WTC11 (cell line): ENCODE data around the gene CCSER1. TPM values are rescaled to one million over a fixed set of nuclear protein-coding genes. Genes with fewer than 3 reads are reported as not detected.

Experiments used
- ATAC-seq: fragments of 200-7000 bp; cut with Tn5 transposase; 2 replicates; pipeline ENCODE4 v1.10.0; 2021; ENCODE audit warnings: mild to moderate bottlenecking, moderate library complexity
- CTCF ChIA-PET: fragments of 300-600 bp; sonication (Branson Sonifier 250); formaldehyde crosslinking; loops from one replicate; lab custom pipeline; 2021; ENCODE audit warnings: antibody characterized with exemption; lab: Charles Lee
- POLR2A ChIA-PET: fragments of 350-600 bp; sonication (Branson Sonifier 250); formaldehyde crosslinking; loops from one replicate; lab custom pipeline; 2021; ENCODE audit warnings: antibody characterized with exemption; lab: Charles Lee
- DNase-seq: peaks from one replicate; pipeline ENCODE4 v3.0.0; 2021; ENCODE audit warnings: low spot score
- H3K27ac Mint-ChIP-seq: 2 replicates; pipeline ENCODE4 v1.8.0; 2021; ENCODE audit warnings: mixed read lengths
- H3K27me3 Mint-ChIP-seq: 2 replicates; pipeline ENCODE4 v1.8.0; 2021; ENCODE audit warnings: low read depth, mild to moderate bottlenecking, moderate library complexity, mixed read lengths
- H3K36me3 Mint-ChIP-seq: 2 replicates; pipeline ENCODE4 v1.8.0; 2021; ENCODE audit warnings: mixed read lengths
- H3K4me1 Mint-ChIP-seq: 2 replicates; pipeline ENCODE4 v1.8.0; 2022; ENCODE audit warnings: mixed read lengths
- H3K4me3 Mint-ChIP-seq: 2 replicates; pipeline ENCODE4 v1.8.0; 2021; ENCODE audit warnings: mild to moderate bottlenecking, moderate library complexity, mixed read lengths
- H3K9me3 Mint-ChIP-seq: 2 replicates; pipeline ENCODE4 v1.8.0; 2021; ENCODE audit warnings: mixed read lengths
- CREB1 ChIP-seq: sonication (generic); formaldehyde crosslinking; IDR thresholded peaks from 2 replicates; pipeline ENCODE4 v1.8.0; 2023; ENCODE audit warnings: mild to moderate bottlenecking, missing genetic modification reagents
- CREM ChIP-seq: sonication (generic); formaldehyde crosslinking; IDR thresholded peaks from 2 replicates; pipeline ENCODE4 v1.8.1; 2022; ENCODE audit warnings: mild to moderate bottlenecking, missing genetic modification reagents, moderate library complexity
- E2F1 ChIP-seq: sonication (generic); formaldehyde crosslinking; IDR thresholded peaks from 2 replicates; pipeline ENCODE4 v1.8.0; 2022; ENCODE audit warnings: mild to moderate bottlenecking, missing genetic modification reagents
- ESRRA ChIP-seq: sonication (generic); formaldehyde crosslinking; IDR thresholded peaks from 2 replicates; pipeline ENCODE4 v1.8.1; 2022; ENCODE audit warnings: mild to moderate bottlenecking, missing genetic modification reagents, borderline replicate concordance
- FOXP4 ChIP-seq: sonication (generic); formaldehyde crosslinking; IDR thresholded peaks from 2 replicates; pipeline ENCODE4 v1.8.0; 2022; ENCODE audit warnings: mild to moderate bottlenecking, missing genetic modification reagents
- HMGA2 ChIP-seq: fragments of 250-450 bp; sonication (Bioruptor Pico); IDR thresholded peaks from 2 replicates; pipeline ENCODE4 v1.4.0; 2021; ENCODE audit warnings: mild to moderate bottlenecking, moderate library complexity
- JUN ChIP-seq: sonication (generic); formaldehyde crosslinking; IDR thresholded peaks from 2 replicates; pipeline ENCODE4 v1.8.0; 2023; ENCODE audit warnings: mild to moderate bottlenecking, missing genetic modification reagents
- MYBL2 ChIP-seq: sonication (generic); formaldehyde crosslinking; IDR thresholded peaks from 2 replicates; pipeline ENCODE4 v1.8.1; 2023; ENCODE audit warnings: mild to moderate bottlenecking, moderate library complexity, missing genetic modification reagents
- NFATC4 ChIP-seq: fragments of 250-450 bp; sonication (Bioruptor Pico); IDR thresholded peaks from 2 replicates; pipeline ENCODE4 v1.9.0; 2021; ENCODE audit warnings: mild to moderate bottlenecking
- NFYB ChIP-seq: sonication (generic); formaldehyde crosslinking; conservative IDR thresholded peaks from 2 replicates; pipeline ENCODE4 v1.8.0; 2022; ENCODE audit warnings: low read depth, missing genetic modification reagents
- NR1H2 ChIP-seq: sonication (generic); formaldehyde crosslinking; IDR thresholded peaks from 2 replicates; pipeline ENCODE4 v1.9.0; 2021; ENCODE audit warnings: mild to moderate bottlenecking, moderate library complexity, missing genetic modification reagents
- OVOL2 ChIP-seq: fragments of 250-450 bp; sonication (Bioruptor Pico); IDR thresholded peaks from 2 replicates; pipeline ENCODE4 v1.9.0; 2021; ENCODE audit warnings: mild to moderate bottlenecking, borderline replicate concordance
- PREB ChIP-seq: sonication (generic); formaldehyde crosslinking; IDR thresholded peaks from 2 replicates; pipeline ENCODE4 v1.8.1; 2022; ENCODE audit warnings: mild to moderate bottlenecking, missing genetic modification reagents, moderate library complexity, borderline replicate concordance
- SOX15 ChIP-seq: fragments of 250-450 bp; sonication (Bioruptor Pico); IDR thresholded peaks from 2 replicates; pipeline ENCODE4 v1.9.0; 2021; ENCODE audit warnings: mild to moderate bottlenecking
- ZBTB21 ChIP-seq: sonication (generic); formaldehyde crosslinking; IDR thresholded peaks from 2 replicates; pipeline ENCODE4 v1.8.1; 2023; ENCODE audit warnings: mild to moderate bottlenecking, missing genetic modification reagents, borderline replicate concordance
- ZBTB43 ChIP-seq: sonication (generic); formaldehyde crosslinking; IDR thresholded peaks from 2 replicates; pipeline ENCODE4 v1.8.1; 2023; ENCODE audit warnings: mild to moderate bottlenecking, missing genetic modification reagents
- ZNF121 ChIP-seq: sonication (generic); formaldehyde crosslinking; IDR thresholded peaks from 2 replicates; pipeline ENCODE4 v1.8.0; 2023; ENCODE audit warnings: missing genetic modification reagents
- ZNF232 ChIP-seq: sonication (generic); formaldehyde crosslinking; IDR thresholded peaks from 2 replicates; pipeline ENCODE4 v1.8.0; 2022; ENCODE audit warnings: mild to moderate bottlenecking, missing genetic modification reagents
- ZNF263 ChIP-seq: sonication (generic); formaldehyde crosslinking; IDR thresholded peaks from 2 replicates; pipeline ENCODE4 v1.8.1; 2022; ENCODE audit warnings: low read depth, mild to moderate bottlenecking, moderate library complexity, missing genetic modification reagents
- ZNF317 ChIP-seq: sonication (generic); formaldehyde crosslinking; IDR thresholded peaks from 2 replicates; pipeline ENCODE4 v1.8.1; 2023; ENCODE audit warnings: low read depth, mild to moderate bottlenecking, moderate library complexity, missing genetic modification reagents, borderline replicate concordance
- ZNF532 ChIP-seq: fragments of 250-450 bp; sonication (Bioruptor Pico); IDR thresholded peaks from 2 replicates; pipeline ENCODE4 v1.9.0; 2021; ENCODE audit warnings: mild to moderate bottlenecking, borderline replicate concordance
- total RNA-seq: library from RNA; stranded (reverse); gene quantifications from 3 replicates; pipeline ENCODE4 v1.2.3, GENCODE V29; 2021
- TF ChIP-seq, protein P1 (sequence below): fragments of 250-450 bp; sonication (Bioruptor Pico); IDR thresholded peaks from 2 replicates; pipeline ENCODE4 v1.9.0; 2021; ENCODE audit warnings: mild to moderate bottlenecking

CCSER1 gene
- total RNA-seq, 1 experiment from 2014 or later, result 0.87 TPM

GRCh38 chr4:90970021-90970420 is 842.8 kb downstream of the CCSER1 start (continued):
- TF ChIP-seq CREM (CRISPR knock-in tag) (no peak), ZBTB43 (CRISPR knock-in tag) (no peak), ESRRA (no peak)
- TF ChIP-seq, protein P1, sequence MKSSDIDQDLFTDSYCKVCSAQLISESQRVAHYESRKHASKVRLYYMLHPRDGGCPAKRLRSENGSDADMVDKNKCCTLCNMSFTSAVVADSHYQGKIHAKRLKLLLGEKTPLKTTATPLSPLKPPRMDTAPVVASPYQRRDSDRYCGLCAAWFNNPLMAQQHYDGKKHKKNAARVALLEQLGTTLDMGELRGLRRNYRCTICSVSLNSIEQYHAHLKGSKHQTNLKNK (CRISPR knock-in tag), result no peak

DNA sequence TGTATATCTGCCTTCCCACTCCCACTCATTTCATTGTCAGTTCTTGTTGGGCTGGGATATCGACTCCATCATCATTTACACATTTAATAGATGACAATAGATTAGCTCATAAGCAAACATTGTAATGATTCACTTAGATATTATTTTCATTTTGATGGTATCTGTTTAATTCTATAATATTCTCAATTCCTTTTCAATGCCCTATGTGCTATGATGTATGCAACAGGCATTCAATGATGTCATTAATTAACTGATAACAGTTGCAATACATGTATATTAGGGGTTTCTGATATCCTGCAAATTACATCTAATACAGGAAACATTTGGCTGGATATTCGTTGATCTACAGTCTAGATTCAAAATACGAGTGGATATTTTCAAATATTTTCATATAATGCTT is 850.5 kb downstream of the CCSER1 start:
- ATAC-seq (no peak), DNase-seq (no peak)
- H3K36me3 Mint-ChIP-seq, result no peaks in the 10 kb centered on the region
- H3K27me3 Mint-ChIP-seq, result no peaks in the 10 kb centered on the region
- no peaks in the 10 kb centered on the region; the same call in 1 of the 2 replicates for H3K9me3 Mint-ChIP-seq
- H3K4me3 Mint-ChIP-seq, result no peak overlapping the region
- H3K27ac Mint-ChIP-seq, result no peak overlapping the region
- TF ChIP-seq NR1H2 (CRISPR knock-in tag) (no peak), NFATC4 (CRISPR knock-in tag) (no peak), ZNF532 (no peak), CREB1 (CRISPR knock-in tag) (no peak), ZNF232 (CRISPR knock-in tag) (no peak), E2F1 (CRISPR knock-in tag) (no peak), FOXP4 (CRISPR knock-in tag) (no peak), NFYB (CRISPR knock-in tag) (no peak), ZBTB21 (CRISPR knock-in tag) (no peak), HMGA2 (no peak), ZNF263 (no peak), OVOL2 (CRISPR knock-in tag) (no peak), JUN (no peak), ZNF317 (CRISPR knock-in tag) (no peak), ZNF121 (CRISPR knock-in tag) (no peak), PREB (CRISPR knock-in tag) (no peak), SOX15 (no peak), MYBL2 (CRISPR knock-in tag) (no peak)
- TF ChIP-seq, all 79 proteins: peak for 0
- H3K4me1 Mint-ChIP-seq, result peaks cover 8% of the 10 kb centered on the region
- ChIA-PET CTCF (no interaction called here), POLR2A (no interaction called here)
